Daoy (cell line): ENCODE measurements around the gene PVALB. TPM values are rescaled to one million over a fixed set of nuclear protein-coding genes. Genes with fewer than 3 reads are reported as not detected.

Source experiments
- DNase-seq: peaks from one replicate; pipeline ENCODE4 v3.0.0-alpha.2; 2015; ENCODE audit warnings: low read depth
- total RNA-seq: library from RNA; depleted of rRNA; stranded (reverse); fragments of >200 nt; shearing (Covaris generic); gene quantifications from 2 replicates; pipeline ENCODE4 v1.2.3, GENCODE V29; 2014

Gene PVALB
- total RNA-seq, 1 experiment from 2014 or later, result not detected

DNA sequence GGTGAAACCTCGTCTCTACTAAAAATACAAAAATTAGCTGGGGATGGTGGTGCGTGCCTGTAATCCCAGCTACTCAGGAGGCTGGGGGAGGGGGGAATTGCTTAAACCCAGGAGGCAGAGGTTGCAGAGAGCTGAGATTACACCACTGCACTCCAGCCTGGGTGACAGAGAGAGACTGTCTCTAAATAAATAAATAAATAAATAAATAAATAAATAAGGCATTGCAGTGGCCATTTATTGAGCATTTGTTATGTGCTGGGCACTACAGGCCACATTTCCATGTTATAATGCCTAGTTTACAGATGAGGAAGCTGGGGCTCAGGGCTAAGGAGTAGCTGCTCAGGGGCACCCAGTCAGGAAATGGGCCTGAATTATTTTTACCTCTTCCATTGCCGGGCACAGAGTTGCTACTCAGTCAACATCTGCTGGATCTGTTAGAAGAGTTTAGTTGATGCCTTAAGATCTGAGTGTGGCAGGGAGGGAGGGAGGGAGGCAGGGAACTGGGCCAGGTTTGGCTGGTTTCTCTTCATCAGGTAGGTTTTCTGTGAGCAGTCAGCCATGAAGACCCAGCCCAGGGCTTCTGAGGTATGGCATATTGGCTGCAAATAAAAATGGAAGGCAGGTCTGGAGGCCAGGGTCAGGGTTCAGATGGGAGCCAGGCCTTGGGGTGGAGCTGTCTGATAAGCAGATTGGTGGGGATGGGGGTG lies 5.6 kb downstream of the PVALB start:
- DNase-seq, result no peak

DNA sequence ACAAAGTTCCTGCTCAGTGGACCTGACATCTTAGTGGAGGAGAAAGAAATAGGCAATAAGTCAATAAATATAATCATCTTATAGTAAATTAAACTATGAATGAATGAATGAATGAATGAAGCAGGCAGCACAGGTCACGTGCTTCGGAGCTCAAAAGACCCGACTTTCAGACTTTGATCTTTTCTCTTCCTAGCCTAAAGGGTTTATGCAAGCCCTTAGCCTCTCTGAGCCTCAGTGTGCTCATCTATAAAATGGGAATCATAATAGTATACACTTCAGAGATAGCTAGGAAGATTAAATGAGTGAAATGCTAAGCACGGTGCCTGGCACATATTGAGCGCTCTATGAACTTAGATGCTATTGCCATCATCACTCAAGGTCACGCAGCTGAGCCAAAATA lies 7.5 kb downstream of the PVALB start:
- DNase-seq, result no peak

DNA sequence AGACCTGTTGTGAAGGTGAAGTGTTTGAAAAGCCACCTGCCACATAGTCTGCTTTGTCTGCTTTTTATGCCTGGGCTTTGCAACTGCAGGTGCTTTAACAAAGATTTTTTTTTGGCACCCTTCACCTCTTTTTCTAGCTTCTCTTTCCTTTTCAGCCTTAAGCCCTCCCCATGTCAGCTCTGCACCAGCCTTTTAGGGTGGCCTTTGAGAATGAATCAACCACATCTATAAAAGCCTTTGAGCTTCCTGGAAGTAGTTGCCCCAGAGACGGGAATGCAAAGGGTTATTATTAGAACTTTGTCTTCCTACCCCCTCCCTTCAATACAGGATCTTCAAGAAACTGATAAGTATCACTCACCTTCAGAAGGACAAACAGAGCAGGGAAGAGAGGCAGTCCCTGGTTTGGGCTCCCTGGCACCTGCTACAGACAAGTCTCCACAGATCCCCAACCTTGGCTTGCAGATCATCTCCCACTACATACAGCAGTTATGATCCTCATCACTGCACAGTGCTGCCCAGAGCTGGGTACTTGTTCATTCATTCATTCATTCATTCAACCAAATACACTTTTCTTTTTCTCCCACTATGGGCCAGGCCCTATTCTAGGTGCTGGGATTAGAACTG lies 8.0 kb downstream of the PVALB start:
- DNase-seq, result no peak

DNA sequence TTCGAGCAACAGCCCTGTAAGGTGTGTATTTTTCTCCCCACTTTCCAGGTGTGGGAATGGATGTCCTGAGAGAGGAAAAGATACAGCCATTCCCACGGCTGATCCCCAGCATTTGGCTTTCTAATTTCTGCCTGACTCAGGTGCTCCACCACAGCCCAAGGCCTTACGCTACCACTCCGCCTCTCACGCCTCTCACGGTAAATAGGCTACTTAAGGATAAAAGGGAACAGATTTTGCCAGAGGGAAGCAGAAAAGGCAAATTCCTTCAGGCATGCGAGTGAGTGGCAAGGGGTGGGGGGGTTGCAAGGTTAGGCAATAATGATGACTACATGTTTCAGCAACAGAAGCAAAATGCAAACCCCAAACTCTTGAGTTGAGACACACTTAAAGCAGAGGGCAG lies 9.2 kb downstream of the PVALB start:
- no peak for DNase-seq

DNA sequence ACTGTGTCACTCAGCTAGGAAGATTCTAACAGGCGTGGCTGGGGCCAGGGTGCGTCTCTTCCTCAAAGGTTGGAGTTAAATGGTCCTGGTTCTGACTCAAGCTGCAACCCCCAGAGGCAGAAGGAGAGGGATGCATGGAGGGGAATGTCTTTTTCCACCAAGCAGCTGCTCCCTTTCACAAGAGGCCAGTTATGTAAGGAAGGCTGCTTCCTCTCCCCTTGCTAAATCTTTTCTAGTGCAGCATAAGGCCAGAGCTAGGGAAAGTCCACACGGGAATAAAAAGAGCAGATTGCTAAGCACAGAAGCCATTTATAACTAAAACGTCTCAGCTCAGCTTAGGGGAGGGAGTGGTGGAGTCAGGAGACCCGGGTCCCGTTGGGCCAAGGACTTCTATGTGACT lies 10.0 kb downstream of the PVALB start:
- no peak for DNase-seq

DNA sequence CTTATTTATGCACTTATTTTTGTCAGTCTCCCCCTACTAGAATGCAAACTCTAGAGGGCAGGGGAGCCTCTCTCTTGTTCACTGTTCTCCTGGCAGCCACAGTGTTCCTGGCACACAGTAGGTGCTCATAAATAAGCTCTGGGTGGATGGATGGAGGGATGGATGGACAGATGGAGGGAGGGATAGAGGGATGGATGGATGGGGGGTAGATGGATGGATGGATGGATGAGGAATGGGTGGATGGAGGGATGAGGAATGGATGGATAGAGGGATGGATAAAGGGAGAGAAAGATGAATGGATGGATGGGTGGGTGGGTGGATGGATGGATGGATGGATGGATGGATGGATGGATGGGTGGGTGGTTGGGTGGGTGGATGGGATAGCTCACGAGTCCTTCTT lies 13.5 kb downstream of the PVALB start:
- no peak for DNase-seq

DNA sequence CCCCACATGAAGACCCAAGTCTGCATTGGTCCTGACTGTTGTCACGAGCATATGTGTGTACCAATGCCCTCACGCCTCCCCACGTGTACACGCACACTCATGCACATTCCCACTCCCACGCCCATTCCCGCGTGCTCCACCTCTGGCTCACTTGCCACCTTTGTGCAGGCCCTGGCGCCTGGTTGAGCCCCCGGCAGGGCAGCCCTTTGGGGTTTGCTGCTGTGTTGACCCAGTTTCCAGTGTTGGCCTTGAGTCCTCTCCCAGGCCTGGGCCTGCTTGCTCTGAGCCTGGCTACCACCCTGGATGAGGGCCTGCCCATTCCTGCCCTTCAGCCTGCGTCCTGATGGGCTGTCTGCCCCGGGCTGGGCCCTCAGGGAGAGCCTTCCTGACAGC lies 18.2 kb downstream of the PVALB start:
- no peak for DNase-seq

DNA sequence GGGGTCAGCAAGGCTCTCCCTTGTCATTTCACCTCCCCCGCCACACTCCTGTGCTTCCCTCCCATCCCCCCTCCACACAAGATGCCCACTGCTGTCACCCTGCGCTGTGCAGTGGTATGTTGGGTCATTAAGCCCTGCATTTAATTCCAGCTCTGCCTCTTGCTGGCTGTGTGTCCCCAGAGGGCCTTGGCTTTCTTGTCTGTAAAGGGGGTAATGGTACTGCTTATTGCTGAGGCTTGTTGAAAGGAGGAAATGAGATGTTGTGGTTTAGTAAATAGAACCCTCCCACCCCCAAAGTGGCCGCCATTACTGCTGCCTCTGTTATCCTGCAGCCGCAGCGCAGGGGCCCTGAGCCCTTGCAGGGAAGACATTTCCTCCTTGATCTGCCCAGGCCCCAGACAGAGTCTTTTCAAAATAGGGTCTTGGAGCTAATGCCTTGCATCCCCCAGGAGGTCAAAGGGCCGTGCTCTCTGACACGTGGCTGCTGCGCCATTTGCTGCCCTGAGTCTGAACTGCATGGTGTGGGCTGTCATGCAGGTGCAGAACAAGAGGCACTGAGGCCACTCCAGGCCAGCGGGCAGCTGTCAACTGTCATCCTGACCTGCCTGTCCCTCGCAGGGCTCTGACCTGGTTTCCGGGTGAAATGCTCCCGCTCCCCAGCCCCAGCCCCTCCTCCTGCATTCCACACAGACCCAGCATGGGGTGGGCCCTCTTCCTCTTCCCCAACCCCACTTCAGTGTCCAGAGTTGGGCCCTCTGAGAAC lies 18.7 kb downstream of the PVALB start:
- no peak for DNase-seq

DNA sequence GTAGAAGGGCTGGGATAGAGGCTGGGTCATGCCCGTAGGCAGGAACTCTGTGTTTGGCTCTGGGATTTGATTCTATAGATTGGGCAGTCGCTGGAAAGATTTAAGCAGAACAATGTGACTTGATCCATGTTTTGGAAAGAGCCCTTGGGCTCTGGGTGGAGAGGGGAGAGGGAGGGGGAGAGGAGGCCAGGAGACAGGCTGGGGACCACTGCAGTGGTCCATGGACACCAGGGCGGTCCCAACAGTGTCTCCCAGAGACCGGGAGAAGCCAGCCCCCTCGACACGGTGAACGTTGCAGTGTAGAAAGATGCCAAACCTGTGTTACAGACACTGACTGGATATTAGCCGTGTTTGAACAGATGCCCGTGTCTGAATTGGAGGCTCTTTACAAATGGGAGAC lies 19.5 kb downstream of the PVALB start:
- DNase-seq, result no peak

DNA sequence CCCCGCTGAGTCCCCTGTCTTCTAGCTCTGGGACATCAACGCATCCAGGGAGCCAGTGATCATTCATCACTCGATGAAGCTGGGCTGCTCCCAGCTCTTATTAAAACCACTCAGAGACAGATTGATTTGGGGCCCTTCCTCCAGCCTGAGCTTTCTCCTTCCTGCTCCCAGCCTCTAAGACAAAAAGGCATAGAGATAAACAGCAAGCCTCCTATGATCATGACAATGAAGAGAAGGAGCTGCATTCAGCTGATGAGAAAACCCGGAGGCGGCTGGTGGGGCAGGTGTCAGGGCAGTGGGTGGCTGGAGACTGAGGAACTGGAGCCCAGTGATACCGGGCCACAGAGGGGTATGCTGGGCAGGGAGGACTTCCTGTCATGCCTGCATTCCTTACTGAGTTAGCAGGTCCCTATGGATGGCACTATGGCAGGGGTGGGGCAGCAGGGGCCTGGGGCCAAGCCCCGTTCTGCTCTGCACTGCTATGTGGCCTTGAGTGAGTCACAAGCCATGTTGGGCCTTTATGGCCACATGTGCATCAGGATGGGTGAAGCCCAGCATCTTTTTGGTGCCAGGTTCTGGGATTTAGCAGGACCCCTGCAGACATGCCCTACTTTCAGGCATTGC lies 20.2 kb downstream of the PVALB start:
- DNase-seq, result no peak

DNA sequence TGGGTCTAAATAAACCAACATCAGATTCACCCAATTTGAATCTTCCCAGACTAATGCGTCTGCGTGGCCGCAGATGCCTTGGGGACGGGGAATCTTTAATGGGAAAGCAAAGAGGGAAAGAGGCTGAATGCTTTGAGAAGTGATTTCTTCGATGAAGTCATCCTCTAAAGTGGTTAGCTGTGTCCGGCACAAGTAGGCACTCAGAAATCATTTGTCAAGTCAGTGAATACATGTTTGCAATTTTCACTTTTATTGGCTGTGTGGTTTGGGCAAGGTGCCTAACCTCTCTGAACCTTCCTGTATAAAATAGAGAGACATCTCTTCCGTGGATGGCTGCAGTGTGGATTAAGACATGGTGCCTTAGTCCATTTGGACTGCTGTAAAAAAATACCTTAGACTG lies 21.2 kb downstream of the PVALB start:
- peak; percentile 60 for DNase-seq

DNA sequence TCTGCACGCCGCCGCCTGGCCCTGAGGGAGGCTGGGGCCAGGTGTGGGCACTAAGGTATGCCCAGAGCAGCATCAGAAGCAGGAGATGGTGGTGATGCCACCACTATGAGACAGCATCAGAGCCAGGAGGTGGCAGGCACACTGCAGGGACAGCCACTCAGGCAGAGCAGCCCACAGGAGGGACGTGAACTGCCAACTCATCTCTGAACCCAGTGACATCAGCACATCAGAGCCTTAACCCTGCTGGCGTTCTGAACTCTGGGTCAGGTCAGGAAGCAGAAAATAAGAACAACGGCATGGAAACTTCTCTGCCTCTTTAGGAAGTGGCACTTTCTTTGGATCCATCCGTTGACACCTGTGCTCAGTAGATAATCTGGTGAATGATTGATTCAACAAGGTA lies 26.2 kb downstream of the PVALB start:
- DNase-seq, result no peak

DNA sequence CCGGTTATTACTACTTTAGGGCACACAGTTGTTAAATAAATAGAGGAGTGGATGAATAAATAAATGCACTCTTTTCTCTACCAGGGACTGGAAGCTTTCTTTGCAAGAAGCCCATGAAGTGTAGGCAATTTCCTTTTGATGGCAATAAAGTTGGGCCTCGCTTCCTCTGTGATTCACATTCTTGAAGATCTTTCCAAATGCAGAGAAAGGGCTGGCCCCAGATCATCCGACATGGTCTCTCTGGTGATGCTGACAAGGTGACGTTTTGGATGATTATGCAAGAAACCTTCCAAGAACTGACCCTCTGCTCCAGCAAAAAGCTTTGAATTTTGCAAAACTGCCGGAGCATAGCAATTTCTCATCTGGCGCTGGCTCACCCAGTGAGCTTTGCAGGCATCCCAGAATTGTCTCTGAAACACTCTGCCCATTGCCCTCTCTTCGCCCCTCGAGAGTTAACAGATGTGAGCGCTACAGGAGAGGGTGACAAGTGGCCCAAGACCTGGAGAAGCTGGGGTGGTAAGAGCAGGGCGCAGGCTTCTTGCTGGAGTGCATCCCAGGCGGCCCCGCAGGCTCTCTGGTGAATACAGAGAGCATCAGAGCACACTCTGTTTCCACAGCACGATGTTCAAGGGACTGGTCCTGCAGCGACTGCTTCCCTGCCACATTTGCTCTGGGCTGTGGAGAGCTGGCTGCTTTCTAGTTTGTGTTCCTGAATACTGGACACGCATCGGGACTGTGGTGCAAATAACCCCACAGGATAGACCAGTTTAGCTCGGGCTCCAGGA lies 29.4 kb downstream of the PVALB start:
- DNase-seq, result no peak

DNA sequence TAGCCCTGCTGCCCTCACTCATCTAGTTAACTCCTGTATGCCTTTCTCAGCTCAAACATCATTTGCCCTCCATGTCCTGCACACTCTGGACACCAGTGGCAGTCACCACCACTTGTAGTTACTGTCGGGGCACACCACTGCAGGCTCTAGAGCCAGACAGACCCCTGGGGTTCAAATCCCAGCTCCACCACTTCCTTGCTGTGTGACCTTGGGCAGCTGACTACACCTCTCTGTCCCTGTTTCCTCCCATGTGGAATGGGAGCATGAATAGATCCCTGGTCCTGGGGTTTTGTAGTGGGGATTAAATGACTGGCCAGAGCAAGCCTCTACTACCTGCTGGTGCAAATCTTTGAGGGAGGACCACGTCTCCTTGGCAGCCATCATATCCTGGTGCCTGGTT lies 33.1 kb downstream of the PVALB start:
- DNase-seq, result no peak

DNA sequence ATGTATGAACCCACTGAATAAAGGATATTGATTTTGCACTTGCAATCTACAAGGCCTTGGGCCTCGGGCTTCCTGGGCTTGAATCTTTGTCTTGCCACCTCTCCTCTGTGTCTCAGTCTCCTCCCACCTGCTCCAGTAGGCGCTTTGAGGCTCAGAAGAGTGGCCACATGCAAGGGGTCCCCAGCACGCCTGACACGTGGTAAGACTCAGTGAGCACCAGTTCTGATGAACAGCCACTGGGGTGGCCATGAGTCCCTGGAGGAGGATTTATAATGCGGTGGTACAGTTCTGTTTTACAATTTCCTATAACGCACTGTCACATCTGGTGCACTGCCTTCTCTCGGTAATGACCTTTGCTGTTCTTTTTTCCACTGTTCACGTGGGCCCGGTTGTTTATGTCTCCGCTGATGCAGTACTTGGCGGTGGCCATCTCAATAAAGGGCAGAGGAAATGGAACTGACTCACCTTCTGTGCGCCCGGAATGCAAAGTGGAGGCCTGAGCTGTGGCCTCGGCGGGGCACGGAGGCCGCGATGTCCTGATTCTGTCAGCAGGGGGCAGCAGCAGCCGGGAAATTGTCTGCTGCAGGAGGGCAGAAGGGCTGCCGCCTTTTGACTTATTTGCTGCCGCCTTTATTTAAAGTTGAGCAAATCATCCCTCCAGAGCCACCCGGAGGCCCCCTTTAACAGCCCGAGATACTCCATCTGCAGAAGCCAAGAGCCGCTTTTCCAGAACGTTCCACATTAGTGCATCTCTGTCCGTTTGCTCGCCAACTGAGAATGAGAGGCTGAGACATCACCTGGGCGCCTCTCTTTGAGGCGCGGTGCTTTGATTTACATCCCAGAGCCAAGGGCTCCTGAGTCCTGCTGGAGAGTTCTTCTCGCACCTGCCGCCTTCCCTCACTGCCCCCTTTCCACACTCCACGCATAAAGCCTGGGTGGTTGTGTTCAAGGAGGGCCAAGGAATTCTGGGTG lies 34.9 kb downstream of the PVALB start:
- peak; percentile 94 for DNase-seq

DNA sequence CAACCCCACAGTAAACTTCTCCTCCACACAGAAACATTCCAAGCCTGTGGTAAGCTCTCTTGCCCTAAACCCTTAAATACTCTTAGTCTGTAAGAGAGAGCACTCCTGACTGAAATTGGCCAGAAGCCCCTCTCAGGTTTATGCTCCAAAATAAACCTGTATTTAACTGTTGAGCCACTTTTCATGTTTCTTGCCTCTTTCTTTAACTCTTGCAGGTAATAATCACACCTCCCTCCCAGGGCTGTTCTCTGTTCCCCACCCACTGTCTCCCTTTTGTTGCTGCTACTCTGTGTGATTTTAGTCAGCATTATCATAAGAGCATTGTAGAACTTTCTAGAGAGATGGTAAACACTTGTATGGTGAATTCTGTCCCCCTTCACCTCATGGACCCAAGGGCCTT lies 38.8 kb downstream of the PVALB start:
- DNase-seq, result no peak

DNA sequence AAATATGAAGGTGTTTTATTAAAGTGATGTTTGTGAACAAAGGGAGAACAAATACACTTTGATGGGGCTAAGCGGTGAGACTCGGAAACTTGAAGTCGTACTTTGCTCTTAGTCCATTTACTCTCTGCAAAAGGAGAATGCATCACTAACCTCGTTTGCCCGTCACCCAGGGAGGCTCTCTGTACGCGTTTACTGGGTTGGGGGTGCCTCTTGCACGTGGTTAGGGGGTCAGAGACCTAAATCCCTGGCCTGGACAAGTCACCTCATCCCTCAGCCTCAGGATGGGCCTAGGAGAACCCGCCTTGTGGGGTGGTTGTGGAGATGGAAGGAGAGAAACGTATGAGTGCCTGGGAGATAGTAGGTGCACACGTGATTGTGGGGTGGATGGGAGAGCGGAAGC lies 40.1 kb downstream of the PVALB start:
- DNase-seq, result no peak

DNA sequence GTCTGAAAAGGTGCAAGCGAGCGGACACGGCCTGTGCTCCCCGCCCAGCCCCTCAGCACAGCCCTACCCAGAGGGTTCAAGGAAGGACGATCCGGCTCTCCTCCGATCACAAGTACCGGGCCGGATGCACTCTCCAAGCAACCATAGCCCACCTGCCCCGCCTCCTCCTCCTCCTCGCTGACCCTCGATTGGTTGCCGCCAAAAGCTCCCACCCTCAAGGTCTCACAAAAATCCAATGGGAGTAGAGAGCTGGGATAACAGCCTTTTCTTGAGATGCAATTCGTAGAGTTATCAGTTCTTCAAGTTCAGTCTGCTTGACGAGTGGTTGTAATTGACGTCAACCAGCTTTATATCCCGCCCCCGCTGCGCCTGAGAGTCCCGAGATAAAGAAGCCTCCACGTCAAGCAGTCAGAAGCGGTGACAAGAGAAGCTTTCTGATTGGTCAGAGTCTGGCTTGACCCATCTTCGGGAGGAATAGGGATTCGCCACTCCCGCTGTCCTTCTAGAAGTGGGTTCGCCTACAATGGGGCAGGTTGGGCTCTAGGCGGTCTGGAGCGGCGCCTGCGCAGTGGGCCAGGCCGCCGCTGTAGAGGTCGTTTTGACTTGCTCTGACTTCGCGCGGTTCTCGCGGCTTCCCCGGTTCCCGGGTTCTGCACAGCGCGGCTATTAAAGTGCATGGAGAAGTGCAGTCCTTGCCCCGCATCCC lies 40.7 kb downstream of the PVALB start, which contains the start of gene IFT27:
Gene IFT27 (minus strand): TSS at position 156 of the 706 bp plus-strand sequence. CDS start 412 bp downstream, outside the sequence.
- DNase-seq, result peak; percentile 99

DNA sequence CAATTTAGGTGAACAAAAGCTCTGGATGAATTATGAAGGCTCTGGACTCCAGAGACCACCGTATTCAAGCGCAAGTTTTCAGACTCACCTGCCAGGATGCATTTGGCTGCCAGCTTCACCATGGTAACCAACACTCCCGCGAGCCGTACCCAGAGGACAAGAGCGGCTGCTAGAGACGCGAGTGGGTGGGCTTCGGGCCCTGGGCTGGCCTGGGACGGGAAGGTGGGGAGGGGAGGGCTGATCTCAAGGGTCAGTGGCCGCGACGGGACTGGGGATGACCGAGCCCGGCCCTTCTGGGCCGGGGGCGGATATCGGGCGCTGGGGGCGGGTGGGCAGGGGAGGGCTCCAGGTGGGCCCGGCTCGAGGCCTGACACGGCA lies 41.3 kb downstream of the PVALB start:
- peak; percentile 19 for DNase-seq

DNA sequence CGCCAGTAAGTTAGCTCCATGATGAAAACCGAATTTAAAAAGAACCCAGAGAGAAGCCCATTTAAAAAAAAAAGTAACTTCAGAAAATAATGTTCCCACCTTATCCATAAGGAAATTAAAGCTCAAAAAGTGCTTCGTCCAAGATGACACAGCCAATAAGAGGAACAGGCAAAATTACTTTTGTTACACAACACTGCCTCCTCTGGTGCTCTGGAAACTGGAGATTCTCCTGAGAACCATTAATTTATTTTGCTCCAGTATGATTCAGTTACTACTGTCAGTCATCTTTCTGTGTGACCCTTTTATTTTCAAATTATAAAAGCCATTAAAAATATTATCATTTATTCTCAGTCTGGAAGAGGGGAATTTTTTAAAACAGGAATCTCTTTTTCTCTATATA lies 42.9 kb downstream of the PVALB start:
- DNase-seq, result peak; percentile 35
